GM12875 (cell line): ENCODE data around the gene CDRT15.
"Not testable (repeated sequence)": the region's sequence is repeated elsewhere in the genome, so short reads cannot be mapped to it uniquely, and the experiment has no call there.

ENCODE experiments used
- H3K4me3 ChIP-seq: one replicate; pipeline ENCODE4 v1.5.1; 2011; ENCODE audit warnings: low read depth, low read length, control low read depth
- CTCF ChIP-seq: IDR thresholded peaks from 2 replicates; pipeline ENCODE4 v1.5.1; 2011; ENCODE audit warnings: low read depth, mild to moderate bottlenecking, control low read depth, inconsistent platforms, low read length, moderate library complexity, borderline replicate concordance; ENCODE audit not compliant: insufficient read depth

CDRT15 gene

GRCh38 chr17:14261406-14261805 is 24.7 kb upstream of the CDRT15 start:
- H3K4me3 ChIP-seq, result no peak overlapping the region
- no peak for TF ChIP-seq CTCF

GRCh38 chr17:14245629-14246028 is 9.0 kb upstream of the CDRT15 start:
- no peak for TF ChIP-seq CTCF

GRCh38 chr17:14245002-14245401 is 8.3 kb upstream of the CDRT15 start:
- no peak for TF ChIP-seq CTCF
- no peak overlapping the region for H3K4me3 ChIP-seq

More at GRCh38 chr17:14245629-14246028, 9.0 kb upstream of the CDRT15 start:
- no peak overlapping the region for H3K4me3 ChIP-seq

- not testable (repeated sequence) for H3K4me3 ChIP-seq
Measured at GRCh38 chr17:14239271-14239670, 2.6 kb upstream of the CDRT15 start.

GRCh38 chr17:14236032-14236431 is 630 bp downstream of the CDRT15 start:
- H3K4me3 ChIP-seq, result not testable (repeated sequence)

GRCh38 chr17:14235047-14235446 is 1.6 kb downstream of the CDRT15 start:
- H3K4me3 ChIP-seq, result not testable (repeated sequence)

- not testable (repeated sequence) for H3K4me3 ChIP-seq
Measured at GRCh38 chr17:14231187-14231586, 5.5 kb downstream of the CDRT15 start.

- no peak overlapping the region for H3K4me3 ChIP-seq
- no peak for TF ChIP-seq CTCF
Measured at GRCh38 chr17:14228903-14229302, 7.8 kb downstream of the CDRT15 start.

GRCh38 chr17:14227052-14227451 is 9.6 kb downstream of the CDRT15 start:
- no peak for TF ChIP-seq CTCF

More at GRCh38 chr17:14227052-14227451, 9.6 kb downstream of the CDRT15 start:
- H3K4me3 ChIP-seq, result no peak overlapping the region
